Measurements from ENCODE around the gene ZNF518A. TPM values are rescaled to one million over a fixed set of nuclear protein-coding genes. Genes with fewer than 3 reads are reported as not detected.
"Not testable (repeated sequence)": the region's sequence is repeated elsewhere in the genome, so short reads cannot be mapped to it uniquely, and the experiment has no call there.

The ZNF518A gene
- total RNA-seq, 2 experiments from 2014 or later, result 13.9 to 14.2 TPM

- peaks cover 16% of the 10 kb centered on the region for H3K4me1 Mint-ChIP-seq
- H3K9me3 Mint-ChIP-seq (ENCODE audit: low read depth), result no peaks in the 10 kb centered on the region
- ChIA-PET POLR2A (no interaction called here), CTCF (no interaction called here)
- no peak for DNase-seq
- H3K27me3 Mint-ChIP-seq, result no peaks in the 10 kb centered on the region
- peaks cover 57% of the 10 kb centered on the region for H3K36me3 Mint-ChIP-seq (ENCODE audit: low read depth)
- no peak overlapping the region for H3K27ac Mint-ChIP-seq
- ATAC-seq, result no peak
- intact Hi-C loops (cut with DNase I, micrococcal nuclease), result no loop called here
- H3K4me3 Mint-ChIP-seq, result no peak overlapping the region
Observed at GRCh38 chr10:96136810-96137209, 6.7 kb downstream of the ZNF518A start.

GRCh38 chr10:96137567-96137966 is 7.5 kb downstream of the ZNF518A start:
- intact Hi-C loops (cut with DNase I, micrococcal nuclease), result no loop called here
- Mint-ChIP-seq H3K4me1 (peaks cover 14% of the 10 kb centered on the region), H3K27ac (no peak overlapping the region), H3K27me3 (no peaks in the 10 kb centered on the region), H3K4me3 (no peak overlapping the region), H3K36me3 (ENCODE audit: low read depth) (peaks cover 61% of the 10 kb centered on the region), H3K9me3 (ENCODE audit: low read depth) (no peaks in the 10 kb centered on the region)
- no peak for DNase-seq
- ATAC-seq, result no peak
- ChIA-PET CTCF (no interaction called here), POLR2A (interaction anchor here (1.1 kb wide), 1 partner anchor 8 kb away, joined by 3 read pairs; the partner anchor contains the start of gene ZNF518A)

GRCh38 chr10:96138102-96138501 is 8.0 kb downstream of the ZNF518A start:
- intact Hi-C loops (cut with DNase I, micrococcal nuclease), result no loop called here
- Mint-ChIP-seq H3K27me3 (no peaks in the 10 kb centered on the region), H3K4me1 (peaks cover 13% of the 10 kb centered on the region), H3K27ac (peak overlapping the region; percentile 47), H3K4me3 (no peak overlapping the region), H3K9me3 (ENCODE audit: low read depth) (no peaks in the 10 kb centered on the region), H3K36me3 (ENCODE audit: low read depth) (peaks cover 63% of the 10 kb centered on the region)
- POLR2A ChIA-PET, result interaction anchor here (0.6 to 1.1 kb wide), 2 partner anchors 8 to 10 kb away, joined by 3 read pairs; partner anchors contain the start of gene ZNF518A
- peak; percentile 90 for ATAC-seq
- no peak for DNase-seq
- CTCF ChIA-PET, result no interaction called here

DNA sequence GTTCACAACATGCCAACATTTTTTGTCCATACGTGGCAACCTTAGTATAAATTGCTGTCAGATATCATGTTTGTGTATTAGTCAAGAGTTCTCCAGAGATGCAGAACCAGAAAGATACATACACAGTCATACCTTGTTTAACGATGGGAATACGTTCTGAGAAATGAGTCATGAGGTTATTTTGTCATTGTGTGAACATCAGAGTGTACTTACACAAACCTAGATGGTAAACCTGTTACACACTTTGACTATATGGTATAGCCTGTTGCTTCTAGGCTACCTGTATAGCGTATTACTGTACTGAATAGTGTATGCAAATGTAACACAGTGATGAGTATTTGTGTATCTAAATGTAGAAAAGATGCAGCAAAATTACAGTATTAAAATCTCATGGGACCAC is 22.3 kb downstream of the ZNF518A start:
- no peak overlapping the region for H3K4me3 Mint-ChIP-seq
- intact Hi-C loops (cut with DNase I, micrococcal nuclease), result no loop called here
- ChIA-PET POLR2A (no interaction called here), CTCF (no interaction called here)
- H3K27ac Mint-ChIP-seq, result no peak overlapping the region
- H3K27me3 Mint-ChIP-seq, result no peaks in the 10 kb centered on the region
- H3K36me3 Mint-ChIP-seq (ENCODE audit: low read depth), result peaks cover 69% of the 10 kb centered on the region
- DNase-seq, result no peak
- peaks cover 3% of the 10 kb centered on the region for H3K9me3 Mint-ChIP-seq (ENCODE audit: low read depth)
- peak; percentile 81 for ATAC-seq
- peaks cover 9% of the 10 kb centered on the region for H3K4me1 Mint-ChIP-seq

DNA sequence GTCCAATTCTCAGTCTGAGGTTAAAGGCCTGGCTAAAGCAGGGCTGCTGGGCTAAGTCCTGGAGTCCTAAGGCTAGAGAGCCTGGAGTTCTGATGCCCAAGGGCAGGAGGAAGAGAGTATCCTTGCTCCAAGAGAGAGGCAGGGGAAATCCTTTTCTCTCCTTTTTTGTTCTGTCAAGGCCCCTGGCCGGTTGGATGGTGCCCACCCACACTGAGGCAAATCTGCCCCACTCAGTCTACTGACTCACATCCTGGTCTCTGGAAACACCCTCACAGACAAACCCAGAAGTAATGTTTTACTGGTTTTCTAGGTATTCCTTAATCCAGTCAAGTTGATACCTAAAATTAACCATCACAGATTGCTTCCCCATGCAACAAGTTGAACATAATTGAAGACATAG is 23.0 kb downstream of the ZNF518A start:
- H3K9me3 Mint-ChIP-seq (ENCODE audit: low read depth), result peaks cover 3% of the 10 kb centered on the region
- CTCF ChIA-PET, result no interaction called here
- no peaks in the 10 kb centered on the region for H3K27me3 Mint-ChIP-seq
- peaks cover 69% of the 10 kb centered on the region for H3K36me3 Mint-ChIP-seq (ENCODE audit: low read depth)
- DNase-seq, result peak; percentile 13
- no peak overlapping the region for H3K4me3 Mint-ChIP-seq
- ATAC-seq, result peak; percentile 51
- H3K4me1 Mint-ChIP-seq, result peaks cover 9% of the 10 kb centered on the region
- H3K27ac Mint-ChIP-seq, result no peak overlapping the region
- POLR2A ChIA-PET, result no interaction called here
- intact Hi-C loops (cut with DNase I, micrococcal nuclease), result no loop called here

DNA sequence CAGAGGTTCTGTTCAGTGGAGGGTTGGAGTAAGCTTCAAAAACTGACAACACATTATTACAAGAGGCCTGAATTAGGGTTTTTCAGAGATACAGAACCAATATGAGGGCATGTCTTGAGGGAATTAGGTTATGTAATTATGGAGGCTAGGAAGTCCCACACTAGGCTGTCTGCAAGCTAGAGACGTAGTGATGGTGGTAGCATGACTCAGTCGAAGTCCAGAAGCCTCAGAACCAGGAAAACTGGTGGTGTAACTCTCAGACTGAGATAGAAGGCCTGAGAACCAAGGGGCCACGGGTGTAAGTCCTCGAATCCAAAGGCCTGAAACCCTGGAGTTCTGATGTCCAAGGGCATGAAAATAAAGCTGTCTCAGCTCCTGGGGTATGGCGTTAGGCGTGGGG is 35.6 kb downstream of the ZNF518A start:
- intact Hi-C loops (cut with DNase I, micrococcal nuclease), result no loop called here
- Mint-ChIP-seq H3K4me3 (no peak overlapping the region), H3K4me1 (no peaks in the 10 kb centered on the region), H3K9me3 (ENCODE audit: low read depth) (peaks cover 33% of the 10 kb centered on the region), H3K36me3 (ENCODE audit: low read depth) (peaks cover 12% of the 10 kb centered on the region), H3K27ac (no peak overlapping the region), H3K27me3 (no peaks in the 10 kb centered on the region)
- ATAC-seq, result no peak
- POLR2A ChIA-PET, result no interaction called here
- no peak for DNase-seq
- CTCF ChIA-PET, result interaction anchor here (0.7 kb wide), 1 partner anchor 9 kb away, joined by 3 read pairs; no protein-coding TSS in a partner anchor

GRCh38 chr10:96168546-96168945 is 38.4 kb downstream of the ZNF518A start:
- peaks cover 42% of the 10 kb centered on the region for H3K9me3 Mint-ChIP-seq (ENCODE audit: low read depth)
- ChIA-PET POLR2A (no interaction called here), CTCF (interaction anchor here (2.2 kb wide), 1 partner anchor 152 kb away, joined by 4 read pairs; no protein-coding TSS in a partner anchor)

DNA sequence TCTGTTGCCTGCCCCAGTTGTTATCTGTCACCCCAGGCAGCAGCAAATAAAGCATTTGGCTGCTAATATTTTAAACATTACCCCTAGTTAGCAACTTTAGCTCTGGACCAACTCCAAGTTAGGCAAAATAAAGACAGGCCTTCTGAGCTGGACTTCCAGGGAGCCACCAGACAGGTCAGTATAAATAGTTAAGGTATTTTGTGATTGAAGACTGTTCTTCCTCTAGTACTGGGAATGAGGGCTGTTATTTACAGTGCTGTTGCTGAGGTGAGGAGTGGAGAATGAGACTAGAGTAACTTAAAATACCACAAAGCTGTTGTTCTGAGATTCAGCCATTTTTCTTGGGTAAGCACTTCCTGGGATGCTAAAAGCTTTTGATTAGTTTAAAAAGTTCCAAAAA is 40.1 kb downstream of the ZNF518A start:
- ChIA-PET POLR2A (no interaction called here), CTCF (no interaction called here)
- Mint-ChIP-seq H3K4me3 (no peak overlapping the region), H3K4me1 (no peaks in the 10 kb centered on the region), H3K36me3 (ENCODE audit: low read depth) (peaks cover 6% of the 10 kb centered on the region), H3K27ac (no peak overlapping the region), H3K27me3 (peaks cover 7% of the 10 kb centered on the region), H3K9me3 (ENCODE audit: low read depth) (peaks cover 37% of the 10 kb centered on the region)
- intact Hi-C loops (cut with DNase I, micrococcal nuclease), result no loop called here
- ATAC-seq (no peak), DNase-seq (no peak)

More at GRCh38 chr10:96168546-96168945, 38.4 kb downstream of the ZNF518A start:
- no peaks in the 10 kb centered on the region for H3K27me3 Mint-ChIP-seq
- DNase-seq (no peak), ATAC-seq (no peak)
- H3K36me3 Mint-ChIP-seq (ENCODE audit: low read depth), result peaks cover 6% of the 10 kb centered on the region
- no peaks in the 10 kb centered on the region for H3K4me1 Mint-ChIP-seq
- intact Hi-C loops (cut with DNase I, micrococcal nuclease), result no loop called here
- no peak overlapping the region for H3K27ac Mint-ChIP-seq
- no peak overlapping the region for H3K4me3 Mint-ChIP-seq

GRCh38 chr10:96172666-96173065 is 42.6 kb downstream of the ZNF518A start:
- no peak for DNase-seq
- no peak overlapping the region for H3K4me3 Mint-ChIP-seq
- peaks cover 37% of the 10 kb centered on the region for H3K9me3 Mint-ChIP-seq (ENCODE audit: low read depth)
- no peak for ATAC-seq
- no peak overlapping the region for H3K27ac Mint-ChIP-seq
- CTCF ChIA-PET, result no interaction called here
- H3K27me3 Mint-ChIP-seq, result peaks cover 8% of the 10 kb centered on the region
- H3K36me3 Mint-ChIP-seq (ENCODE audit: low read depth), result peaks cover 6% of the 10 kb centered on the region
- POLR2A ChIA-PET, result no interaction called here
- H3K4me1 Mint-ChIP-seq, result no peaks in the 10 kb centered on the region
- intact Hi-C loops (cut with DNase I, micrococcal nuclease), result no loop called here

DNA sequence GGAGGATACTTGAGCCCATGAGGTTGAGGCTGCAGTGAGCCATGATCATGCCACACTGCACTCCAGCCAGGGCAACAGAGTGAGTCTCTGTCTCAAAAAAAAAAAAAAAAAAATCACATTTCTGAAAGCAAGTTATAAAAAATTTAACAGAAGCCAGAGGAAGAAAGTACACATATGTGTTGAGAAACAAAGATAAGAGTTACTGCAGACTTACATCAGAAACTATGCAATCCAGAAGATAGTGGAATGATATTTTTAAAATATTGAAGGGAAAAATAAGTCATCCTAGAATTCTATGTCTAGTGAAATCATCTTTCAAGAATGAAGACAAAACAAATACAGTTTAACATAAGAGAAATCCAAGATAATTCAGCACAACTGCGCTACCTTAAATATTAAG is 46.9 kb downstream of the ZNF518A start:
- peaks cover 13% of the 10 kb centered on the region for H3K27me3 Mint-ChIP-seq
- POLR2A ChIA-PET, result no interaction called here
- H3K9me3 Mint-ChIP-seq (ENCODE audit: low read depth), result peaks cover 29% of the 10 kb centered on the region
- no peaks in the 10 kb centered on the region for H3K36me3 Mint-ChIP-seq (ENCODE audit: low read depth)
- no peak for ATAC-seq
- H3K4me1 Mint-ChIP-seq, result no peaks in the 10 kb centered on the region
- no peak overlapping the region for H3K27ac Mint-ChIP-seq
- intact Hi-C loops (cut with DNase I, micrococcal nuclease), result no loop called here
- CTCF ChIA-PET, result no interaction called here
- no peak for DNase-seq
- H3K4me3 Mint-ChIP-seq, result no peak overlapping the region

DNA sequence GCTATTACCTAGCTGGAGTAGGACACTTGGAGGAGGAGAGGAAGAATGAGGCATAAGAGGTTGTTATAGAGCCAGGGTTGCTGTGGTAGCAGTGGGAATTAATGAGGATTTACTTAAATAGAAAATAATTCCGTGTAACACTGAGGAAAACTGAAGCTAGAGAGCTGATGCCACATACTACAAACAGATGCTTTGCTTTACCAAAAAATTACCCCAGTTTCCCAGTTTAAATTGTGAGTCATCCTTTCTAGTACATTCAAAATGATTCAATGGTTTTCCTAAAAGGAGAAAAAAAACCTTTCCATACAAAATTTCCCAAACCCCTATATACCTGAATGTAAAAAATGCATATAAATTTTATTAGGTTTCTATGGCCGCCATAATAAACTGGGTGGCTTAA is 58.3 kb downstream of the ZNF518A start:
- Mint-ChIP-seq H3K4me3 (no peak overlapping the region), H3K9me3 (ENCODE audit: low read depth) (peaks cover 12% of the 10 kb centered on the region), H3K27ac (no peak overlapping the region), H3K4me1 (no peaks in the 10 kb centered on the region), H3K27me3 (peaks cover 20% of the 10 kb centered on the region), H3K36me3 (ENCODE audit: low read depth) (no peaks in the 10 kb centered on the region)
- CTCF ChIA-PET, result no interaction called here
- no peak for DNase-seq
- intact Hi-C loops (cut with DNase I, micrococcal nuclease), result no loop called here
- POLR2A ChIA-PET, result no interaction called here
- ATAC-seq, result no peak

DNA sequence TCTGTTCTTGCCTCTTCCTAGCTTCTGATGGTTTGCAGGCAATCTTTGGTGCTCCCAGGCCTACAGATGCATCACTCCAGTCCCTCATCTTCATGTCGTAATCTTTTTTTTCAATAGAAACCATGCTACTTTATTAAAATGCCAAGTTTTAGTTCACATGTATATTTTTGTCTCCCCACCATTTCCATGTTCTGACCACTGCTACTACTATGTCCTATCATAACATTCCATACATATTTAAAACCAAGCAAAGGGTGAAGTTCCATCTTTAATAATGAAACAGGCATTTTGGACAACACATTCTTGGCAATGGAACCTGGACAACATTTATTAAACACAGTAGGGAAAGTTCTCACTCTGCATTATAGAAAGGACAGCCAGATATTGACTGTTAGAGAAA is 58.8 kb downstream of the ZNF518A start:
- no peak overlapping the region for H3K27ac Mint-ChIP-seq
- ChIA-PET POLR2A (no interaction called here), CTCF (no interaction called here)
- H3K36me3 Mint-ChIP-seq (ENCODE audit: low read depth), result no peaks in the 10 kb centered on the region
- H3K4me3 Mint-ChIP-seq, result no peak overlapping the region
- peaks cover 15% of the 10 kb centered on the region for H3K27me3 Mint-ChIP-seq
- intact Hi-C loops (cut with DNase I, micrococcal nuclease), result no loop called here
- DNase-seq (no peak), ATAC-seq (no peak)
- H3K4me1 Mint-ChIP-seq, result no peaks in the 10 kb centered on the region
- H3K9me3 Mint-ChIP-seq (ENCODE audit: low read depth), result peaks cover 8% of the 10 kb centered on the region

GRCh38 chr10:96189505-96189904 is 59.4 kb downstream of the ZNF518A start:
- H3K36me3 Mint-ChIP-seq (ENCODE audit: low read depth); H3K9me3 Mint-ChIP-seq (ENCODE audit: low read depth); CTCF ChIA-PET; H3K4me1 Mint-ChIP-seq; H3K4me3 Mint-ChIP-seq; intact Hi-C loops (cut with DNase I, micrococcal nuclease); H3K27ac Mint-ChIP-seq; POLR2A ChIA-PET; ATAC-seq; DNase-seq: not testable (repeated sequence)
- peaks cover 12% of the 10 kb centered on the region for H3K27me3 Mint-ChIP-seq

Measured in activated CD4-positive, alpha-beta T cell treated with anti-CD3 and anti-CD28 coated beads for 36 hours (primary cell).